HCT116 (cell line): ENCODE data around the gene CTNND2. TPM values are rescaled to one million over a fixed set of nuclear protein-coding genes. Genes with fewer than 3 reads are reported as not detected.

Source experiments
- ATAC-seq: fragments of 200-7000 bp; cut with Tn5 transposase; 2 replicates; pipeline ENCODE4 v1.9.1; 2020; ENCODE audit warnings: mild to moderate bottlenecking, moderate library complexity
- BruUV-seq: library from RNA; stranded (reverse); fragments of 400-500 nt; replicated peaks from 2 replicates; lab custom pipeline; 2021; lab: Mats Ljungman, UMichigan
- CTCF ChIA-PET: fragments of 300-600 bp; sonication (Branson Sonifier 250); formaldehyde crosslinking; loops from one replicate; lab custom pipeline; 2021; ENCODE audit warnings: antibody characterized with exemption; lab: Charles Lee
- POLR2A ChIA-PET: fragments of 300-600, 350-600 bp; sonication (Branson Sonifier 250); formaldehyde crosslinking; loops from one replicate; lab custom pipeline; 2021; ENCODE audit warnings: antibody characterized with exemption; lab: Charles Lee
- RAD21 ChIA-PET, 2 experiments: fragments of 300-600 bp; sonication (Branson Sonifier 250); formaldehyde crosslinking; loops; one replicate each; lab custom pipeline; 2023; ENCODE audit warnings: low total read pairs in 2 of 2; ENCODE audit not compliant: uncharacterized antibody in 2 of 2, unreplicated experiment in 2 of 2, low non-redundant PET in 1 of 2; lab: Charles Lee
- DNase-seq: peaks from one replicate; pipeline ENCODE4 v3.0.0-alpha.2; 2010; ENCODE audit warnings: low read depth, low spot score
- H2AFZ ChIP-seq: fragments of 200-600 bp; shearing (Covaris generic), sonication (generic); 2 replicates; pipeline ENCODE4 v1.6.1; 2017; ENCODE audit warnings: low read depth, mixed run types, mixed read lengths, antibody characterized with exemption, low read length; ENCODE audit not compliant: poor library complexity, severe bottlenecking
- H3K27ac ChIP-seq: 2 replicates; pipeline ENCODE4 v1.5.1; 2012; ENCODE audit warnings: low read depth, low read length
- H3K27me3 ChIP-seq: fragments of 200-600 bp; sonication (generic); 2 replicates; pipeline ENCODE4 v1.6.1; 2016; ENCODE audit warnings: mixed run types, low read length, mixed read lengths; ENCODE audit not compliant: insufficient read depth
- H3K36me3 ChIP-seq, 2 experiments: fragments of 200-500 bp in 1 of 2; fragments of 200-600 bp in 1 of 2; sonication (Bioruptor generic) in 1 of 2; sonication (generic) in 1 of 2; 2 replicates each; pipeline versions ENCODE4 v1.5.1 to v1.6.1; 2014 to 2016; ENCODE audit warnings: low read length in 2 of 2, inconsistent platforms in 1 of 2, mixed read lengths in 1 of 2, mixed run types in 1 of 2; ENCODE audit not compliant: insufficient read depth in 2 of 2, control insufficient read depth in 1 of 2
- H3K4me1 ChIP-seq, 2 experiments: fragments of 200-600 bp in 1 of 2; sonication (generic) in 1 of 2; 2 replicates each; pipeline versions ENCODE4 v1.5.1 to v1.6.1; 2012 to 2017; ENCODE audit warnings: low read length in 2 of 2, inconsistent platforms in 1 of 2, mild to moderate bottlenecking in 1 of 2, mixed read lengths in 1 of 2, mixed run types in 1 of 2, moderate library complexity in 1 of 2; ENCODE audit not compliant: insufficient read depth in 2 of 2, control insufficient read depth in 1 of 2
- H3K4me2 ChIP-seq: fragments of 200-600 bp; sonication (generic); 2 replicates; pipeline ENCODE4 v1.6.1; 2017; ENCODE audit warnings: mixed run types, low read length, mixed read lengths
- H3K4me3 ChIP-seq, 2 experiments: fragments of 200-600 bp in 1 of 2; sonication (generic) in 1 of 2; replicated peaks in 1 of 2; 2 replicates each; pipeline ENCODE4 v1.5.1; 2011 to 2016; ENCODE audit warnings: low read length in 2 of 2, control low read depth in 1 of 2, low read depth in 1 of 2, mild to moderate bottlenecking in 1 of 2, mixed read lengths in 1 of 2, mixed run types in 1 of 2
- H3K79me2 ChIP-seq: fragments of 200-600 bp; sonication (generic); 2 replicates; pipeline ENCODE4 v1.6.1; 2017; ENCODE audit warnings: mild to moderate bottlenecking, mixed run types, low read length, moderate library complexity, mixed read lengths; ENCODE audit not compliant: insufficient read depth
- H3K9ac ChIP-seq: fragments of 200-600 bp; sonication (generic); 2 replicates; pipeline ENCODE4 v1.6.1; 2016; ENCODE audit warnings: low read length, mixed read lengths
- H3K9me2 ChIP-seq: fragments of 200-600 bp; sonication (generic), shearing (Covaris generic); 2 replicates; pipeline ENCODE4 v1.6.1; 2017; ENCODE audit warnings: mixed run types, mild to moderate bottlenecking, moderate library complexity; ENCODE audit not compliant: insufficient read depth
- H3K9me3 ChIP-seq, 2 experiments: fragments of 200-500 bp in 1 of 2; fragments of 200-600 bp in 1 of 2; sonication (Bioruptor generic) in 1 of 2; sonication (generic) in 1 of 2; 2 replicates each; pipeline ENCODE4 v1.6.1; 2014 to 2017; ENCODE audit warnings: low read length in 2 of 2, mixed read lengths in 2 of 2, inconsistent platforms in 1 of 2, low read depth in 1 of 2, mild to moderate bottlenecking in 1 of 2, mixed run types in 1 of 2, moderate library complexity in 1 of 2; ENCODE audit not compliant: control insufficient read depth in 1 of 2, insufficient read depth in 1 of 2
- H4K20me1 ChIP-seq: fragments of 200-600 bp; sonication (generic), shearing (Covaris generic); 2 replicates; pipeline ENCODE4 v1.6.1; 2017; ENCODE audit warnings: mixed run types, mild to moderate bottlenecking, moderate library complexity; ENCODE audit not compliant: insufficient read depth
- ATF3 ChIP-seq: IDR thresholded peaks from 2 replicates; pipeline ENCODE4 v1.6.1; 2012
- CEBPB ChIP-seq: IDR thresholded peaks from 2 replicates; pipeline ENCODE4 v1.6.1; 2012; ENCODE audit warnings: low read depth
- JUND ChIP-seq: IDR thresholded peaks from 2 replicates; pipeline ENCODE4 v1.6.1; 2012
- POLR2A ChIP-seq: IDR thresholded peaks from 2 replicates; pipeline ENCODE4 v1.7.0; 2011; ENCODE audit warnings: borderline replicate concordance; ENCODE audit not compliant: insufficient read depth, insufficient read length; ENCODE audit errors: extremely low read depth
- POLR2AphosphoS5 ChIP-seq: IDR thresholded peaks from 2 replicates; pipeline ENCODE4 v1.6.1; 2011; ENCODE audit warnings: mild to moderate bottlenecking, low read depth, low read length, moderate library complexity
- SIN3A ChIP-seq: IDR thresholded peaks from 2 replicates; pipeline ENCODE4 v1.6.1; 2012; ENCODE audit warnings: low read depth
- TCF7L2 ChIP-seq: IDR thresholded peaks from 2 replicates; pipeline ENCODE4 v1.7.0; 2011; ENCODE audit warnings: borderline replicate concordance, inconsistent platforms; ENCODE audit not compliant: insufficient read depth, insufficient read length; ENCODE audit errors: extremely low read depth
- YY1 ChIP-seq: IDR thresholded peaks from 2 replicates; pipeline ENCODE4 v1.6.1; 2011; ENCODE audit warnings: low read length, low read depth, moderate library complexity, mild to moderate bottlenecking; ENCODE audit not compliant: insufficient replicate concordance; ENCODE audit errors: extremely low read depth
- ZFX ChIP-seq: fragments of 450-650 bp; IDR thresholded peaks from 2 replicates; pipeline ENCODE4 v1.6.1; 2017
- ZNF274 ChIP-seq: fragments of 200-500 bp; sonication (Bioruptor generic); IDR thresholded peaks from 2 replicates; pipeline ENCODE4 v1.6.1; 2014; ENCODE audit warnings: mild to moderate bottlenecking, low read depth, low read length, inconsistent platforms
- intact Hi-C: fragments of 100-400 bp; cut with micrococcal nuclease; formaldehyde crosslinking; loops from 2 replicates; pipeline ENCODE4 v1.10.0; 2022
- total RNA-seq: library from RNA; stranded (reverse); gene quantifications from one replicate; pipeline ENCODE4 v1.2.1, GENCODE V29; 2021; ENCODE audit not compliant: unreplicated experiment
- TF ChIP-seq, protein P1 (sequence below): IDR thresholded peaks from 2 replicates; pipeline ENCODE4 v1.6.1; 2012
- TF ChIP-seq, protein P2 (sequence below): IDR thresholded peaks from 2 replicates; pipeline ENCODE4 v1.6.1; 2011; ENCODE audit warnings: mild to moderate bottlenecking, low read length, moderate library complexity; ENCODE audit not compliant: insufficient replicate concordance; ENCODE audit errors: extremely low read depth
- TF ChIP-seq, protein P3 (sequence below): IDR thresholded peaks from 2 replicates; pipeline ENCODE4 v1.6.1; 2012; ENCODE audit warnings: low read depth

The CTNND2 gene
- total RNA-seq, 1 experiment from 2014 or later: not detected

DNA sequence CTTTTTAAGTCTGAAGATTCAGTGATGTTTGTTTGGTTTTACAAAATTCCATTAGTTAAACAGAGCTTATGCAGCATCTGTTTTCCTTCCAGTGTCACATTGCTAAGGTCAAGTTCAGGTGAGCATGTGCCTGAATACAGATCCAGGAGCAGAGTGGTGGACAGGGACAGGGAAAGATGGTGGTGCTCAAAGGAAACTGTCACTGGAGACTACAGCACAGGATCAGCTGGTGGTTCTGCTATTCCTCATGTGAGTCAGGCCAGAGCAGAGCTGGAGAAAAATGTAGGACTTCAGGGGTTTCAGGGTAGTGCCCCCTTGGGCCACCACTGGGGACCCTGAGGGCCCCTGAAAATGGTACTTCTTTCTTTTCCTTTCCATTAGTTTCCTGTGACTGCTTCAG, 859.7 kb downstream of the CTNND2 start:
- intact Hi-C loops: no loop called here
- no peak for ATAC-seq

More for the DNA sequence above, 859.7 kb downstream of the CTNND2 start:
- H3K9me3 ChIP-seq: no peaks in the 10 kb centered on the region
- H3K4me1 ChIP-seq: no peaks in the 10 kb centered on the region
- TF ChIP-seq TCF7L2 (no peak), YY1 (no peak), ATF3 (no peak), JUND (no peak), POLR2AphosphoS5 (no peak), SIN3A (no peak), CEBPB (no peak), POLR2A (no peak), ZFX (no peak), ZNF274 (no peak)
- TF ChIP-seq, protein P1, sequence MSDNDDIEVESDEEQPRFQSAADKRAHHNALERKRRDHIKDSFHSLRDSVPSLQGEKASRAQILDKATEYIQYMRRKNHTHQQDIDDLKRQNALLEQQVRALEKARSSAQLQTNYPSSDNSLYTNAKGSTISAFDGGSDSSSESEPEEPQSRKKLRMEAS: no peak
- TF ChIP-seq, protein P2, sequence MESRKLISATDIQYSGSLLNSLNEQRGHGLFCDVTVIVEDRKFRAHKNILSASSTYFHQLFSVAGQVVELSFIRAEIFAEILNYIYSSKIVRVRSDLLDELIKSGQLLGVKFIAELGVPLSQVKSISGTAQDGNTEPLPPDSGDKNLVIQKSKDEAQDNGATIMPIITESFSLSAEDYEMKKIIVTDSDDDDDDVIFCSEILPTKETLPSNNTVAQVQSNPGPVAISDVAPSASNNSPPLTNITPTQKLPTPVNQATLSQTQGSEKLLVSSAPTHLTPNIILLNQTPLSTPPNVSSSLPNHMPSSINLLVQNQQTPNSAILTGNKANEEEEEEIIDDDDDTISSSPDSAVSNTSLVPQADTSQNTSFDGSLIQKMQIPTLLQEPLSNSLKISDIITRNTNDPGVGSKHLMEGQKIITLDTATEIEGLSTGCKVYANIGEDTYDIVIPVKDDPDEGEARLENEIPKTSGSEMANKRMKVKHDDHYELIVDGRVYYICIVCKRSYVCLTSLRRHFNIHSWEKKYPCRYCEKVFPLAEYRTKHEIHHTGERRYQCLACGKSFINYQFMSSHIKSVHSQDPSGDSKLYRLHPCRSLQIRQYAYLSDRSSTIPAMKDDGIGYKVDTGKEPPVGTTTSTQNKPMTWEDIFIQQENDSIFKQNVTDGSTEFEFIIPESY: no peak
- TF ChIP-seq, protein P3, sequence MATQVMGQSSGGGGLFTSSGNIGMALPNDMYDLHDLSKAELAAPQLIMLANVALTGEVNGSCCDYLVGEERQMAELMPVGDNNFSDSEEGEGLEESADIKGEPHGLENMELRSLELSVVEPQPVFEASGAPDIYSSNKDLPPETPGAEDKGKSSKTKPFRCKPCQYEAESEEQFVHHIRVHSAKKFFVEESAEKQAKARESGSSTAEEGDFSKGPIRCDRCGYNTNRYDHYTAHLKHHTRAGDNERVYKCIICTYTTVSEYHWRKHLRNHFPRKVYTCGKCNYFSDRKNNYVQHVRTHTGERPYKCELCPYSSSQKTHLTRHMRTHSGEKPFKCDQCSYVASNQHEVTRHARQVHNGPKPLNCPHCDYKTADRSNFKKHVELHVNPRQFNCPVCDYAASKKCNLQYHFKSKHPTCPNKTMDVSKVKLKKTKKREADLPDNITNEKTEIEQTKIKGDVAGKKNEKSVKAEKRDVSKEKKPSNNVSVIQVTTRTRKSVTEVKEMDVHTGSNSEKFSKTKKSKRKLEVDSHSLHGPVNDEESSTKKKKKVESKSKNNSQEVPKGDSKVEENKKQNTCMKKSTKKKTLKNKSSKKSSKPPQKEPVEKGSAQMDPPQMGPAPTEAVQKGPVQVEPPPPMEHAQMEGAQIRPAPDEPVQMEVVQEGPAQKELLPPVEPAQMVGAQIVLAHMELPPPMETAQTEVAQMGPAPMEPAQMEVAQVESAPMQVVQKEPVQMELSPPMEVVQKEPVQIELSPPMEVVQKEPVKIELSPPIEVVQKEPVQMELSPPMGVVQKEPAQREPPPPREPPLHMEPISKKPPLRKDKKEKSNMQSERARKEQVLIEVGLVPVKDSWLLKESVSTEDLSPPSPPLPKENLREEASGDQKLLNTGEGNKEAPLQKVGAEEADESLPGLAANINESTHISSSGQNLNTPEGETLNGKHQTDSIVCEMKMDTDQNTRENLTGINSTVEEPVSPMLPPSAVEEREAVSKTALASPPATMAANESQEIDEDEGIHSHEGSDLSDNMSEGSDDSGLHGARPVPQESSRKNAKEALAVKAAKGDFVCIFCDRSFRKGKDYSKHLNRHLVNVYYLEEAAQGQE: no peak
- H3K79me2 ChIP-seq: no peaks in the 10 kb centered on the region
- H2AFZ ChIP-seq: no peak overlapping the region
- no peak overlapping the region for H3K9ac ChIP-seq
- H3K4me3 ChIP-seq: no peak overlapping the region
- no peak overlapping the region for H3K27ac ChIP-seq
- peaks cover 46% of the 10 kb centered on the region for H3K27me3 ChIP-seq
- H3K9me2 ChIP-seq: no peaks in the 10 kb centered on the region
- BruUV-seq: no TSS peak
- RAD21 ChIA-PET: no interaction called here
- H4K20me1 ChIP-seq: no peaks in the 10 kb centered on the region
- POLR2A ChIA-PET: no interaction called here
- no peak overlapping the region for H3K4me2 ChIP-seq
- DNase-seq: no peak
- no peaks in the 10 kb centered on the region for H3K36me3 ChIP-seq
- CTCF ChIA-PET: no interaction called here
